GM21723 (cell line): ENCODE measurements around the gene EDRF1.

Experiments used
- ATAC-seq: cut with Tn5 transposase; IDR thresholded peaks from one replicate; pipeline ENCODE4 v1.9.1; 2021; ENCODE audit warnings: mild to moderate bottlenecking, moderate library complexity; ENCODE audit not compliant: unreplicated experiment

The EDRF1 gene

DNA sequence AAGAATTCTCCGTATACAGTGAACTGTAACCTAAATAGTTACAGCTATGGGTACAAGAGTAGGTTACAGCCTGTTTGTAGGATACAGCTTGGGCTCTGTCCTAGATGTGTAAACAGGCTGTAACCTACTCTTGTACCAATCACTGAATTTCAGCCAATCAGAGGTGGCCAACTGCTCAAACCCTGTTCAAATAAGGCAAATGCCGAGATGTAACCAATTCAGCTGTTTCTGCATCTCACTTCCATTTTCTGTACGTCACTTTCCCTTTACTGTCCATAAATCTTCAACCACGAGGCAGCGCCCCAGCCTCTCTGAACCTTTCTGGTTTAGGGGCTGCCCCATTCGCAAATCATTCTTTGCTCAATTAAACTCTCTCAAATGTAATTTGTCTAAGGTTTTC, 64.4 kb downstream of the EDRF1 start:
- peak; percentile 91 for ATAC-seq

DNA sequence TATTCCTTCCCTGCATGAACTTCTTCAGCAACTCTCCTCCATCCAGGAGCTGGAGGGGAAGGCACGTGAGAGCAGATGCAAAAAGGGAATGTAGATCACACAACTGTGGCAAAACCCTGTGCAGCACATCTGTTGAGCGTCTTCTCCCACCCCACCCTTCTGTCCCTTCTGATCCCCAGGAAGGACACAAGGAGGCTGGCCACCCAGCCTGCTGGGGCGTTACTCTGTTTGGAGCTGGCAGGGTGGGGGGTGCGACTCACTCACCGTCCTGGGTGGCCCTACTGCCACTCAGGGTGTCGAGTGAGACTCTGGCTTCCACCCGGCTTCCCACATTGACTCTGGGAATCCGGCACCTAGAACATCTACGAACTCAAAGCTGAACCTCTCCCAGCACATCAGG, 66.3 kb downstream of the EDRF1 start:
- ATAC-seq: no peak

DNA sequence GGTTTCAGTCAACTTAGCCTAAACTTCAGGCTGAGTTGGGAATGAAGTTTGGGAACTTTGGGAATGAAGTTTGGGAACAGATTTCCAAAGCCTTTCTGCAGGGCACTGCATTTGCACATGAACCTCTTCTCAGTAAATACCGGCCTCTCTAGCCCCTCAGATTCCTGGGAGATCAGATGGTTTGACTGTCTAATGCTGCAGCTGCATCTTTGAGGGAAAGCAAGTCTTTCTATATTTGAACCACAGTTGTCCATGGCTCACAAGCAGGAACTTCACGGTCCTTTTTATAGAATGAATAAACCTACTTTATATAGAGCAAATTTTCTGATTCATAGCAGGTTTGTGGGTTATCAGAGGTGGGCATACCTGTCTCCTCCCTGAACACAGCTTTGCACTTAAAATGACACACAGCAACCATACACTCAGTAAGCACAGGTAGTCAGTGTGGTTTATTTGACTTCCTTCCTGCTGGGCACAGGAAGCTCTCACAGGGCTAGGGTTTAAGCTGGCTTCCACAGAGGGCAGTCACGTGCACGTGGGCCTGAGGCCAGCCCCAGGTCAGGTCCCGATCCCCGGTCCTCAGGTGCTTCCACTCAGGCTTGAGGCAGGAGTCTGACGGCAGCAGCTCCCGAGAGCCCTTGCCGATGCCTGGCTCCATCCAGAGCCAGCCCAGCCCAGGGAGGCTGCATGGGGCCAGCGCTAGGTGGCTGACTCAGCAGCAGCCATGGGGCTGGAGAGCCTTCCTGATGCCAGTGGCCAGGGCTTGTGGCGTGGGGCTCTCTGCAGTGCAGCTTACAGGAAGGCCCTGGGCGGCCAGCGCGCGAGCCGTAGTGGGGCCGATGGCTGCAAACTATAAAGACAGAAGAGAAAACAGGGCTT, 68.9 kb downstream of the EDRF1 start:
- no peak for ATAC-seq

DNA sequence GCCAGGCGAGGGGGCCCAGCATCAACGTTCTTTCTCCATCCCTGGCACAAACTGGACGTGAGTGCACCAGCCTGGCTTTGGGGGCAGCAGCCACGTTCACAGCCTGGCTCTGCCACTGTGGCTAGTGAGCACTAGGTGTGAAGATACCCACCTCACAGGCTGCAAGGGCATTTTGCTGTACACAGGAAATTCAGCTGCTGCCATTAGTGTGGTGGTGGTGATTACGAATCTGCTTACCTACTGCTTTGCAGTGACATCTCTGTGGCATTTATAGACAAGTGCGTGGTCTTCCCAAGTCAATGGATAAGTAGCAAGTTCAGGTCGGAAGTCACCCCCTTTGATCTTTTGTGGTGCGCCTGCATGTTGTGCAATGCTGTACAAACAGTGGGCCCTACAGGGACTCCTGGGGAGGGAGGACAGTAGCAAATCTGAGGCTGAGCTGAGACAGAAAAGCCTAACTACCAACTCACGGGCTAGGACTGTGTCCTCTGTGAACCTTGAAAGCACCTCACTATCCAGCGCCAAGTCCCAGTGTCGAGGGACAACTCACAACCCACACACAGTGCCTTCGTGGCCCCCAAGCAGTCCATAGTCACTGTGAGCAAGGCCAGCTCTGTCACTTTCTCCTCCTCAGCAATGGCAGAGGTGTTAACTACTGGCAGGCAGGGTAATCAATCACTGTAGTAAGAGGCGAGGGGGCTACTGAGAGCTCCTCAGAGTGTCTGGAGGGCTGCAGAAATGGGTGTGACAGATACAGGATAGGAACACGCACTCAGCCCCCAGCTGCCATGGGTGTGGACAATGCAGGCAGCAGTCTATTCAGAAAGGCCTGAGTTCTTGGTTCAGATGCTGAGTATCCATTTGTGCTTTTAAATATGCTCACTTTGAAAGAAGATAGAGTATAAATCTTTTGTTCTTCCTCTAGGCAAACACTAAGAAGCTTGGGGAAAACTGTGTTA, 73.1 kb downstream of the EDRF1 start:
- ATAC-seq: no peak

DNA sequence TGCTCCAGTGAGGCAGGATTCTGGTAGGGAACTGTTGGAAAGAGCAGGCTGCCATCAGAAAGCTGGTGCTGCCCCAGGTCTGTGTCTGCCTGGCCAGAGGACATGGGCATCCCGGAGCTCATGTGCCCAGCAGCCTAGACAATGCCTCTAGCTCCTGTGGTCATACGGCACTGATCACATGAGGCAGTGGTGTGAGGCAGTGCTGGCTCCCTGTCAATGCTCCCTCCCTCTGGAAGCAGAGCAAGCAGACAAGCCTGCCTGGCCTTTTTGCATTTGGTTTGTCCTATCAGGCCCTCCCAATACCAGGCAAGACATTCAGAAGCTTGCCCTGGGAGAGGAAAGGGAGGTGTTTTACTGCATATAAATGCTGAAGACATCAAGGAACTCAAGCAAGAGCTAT, 75.6 kb downstream of the EDRF1 start:
- ATAC-seq: no peak

DNA sequence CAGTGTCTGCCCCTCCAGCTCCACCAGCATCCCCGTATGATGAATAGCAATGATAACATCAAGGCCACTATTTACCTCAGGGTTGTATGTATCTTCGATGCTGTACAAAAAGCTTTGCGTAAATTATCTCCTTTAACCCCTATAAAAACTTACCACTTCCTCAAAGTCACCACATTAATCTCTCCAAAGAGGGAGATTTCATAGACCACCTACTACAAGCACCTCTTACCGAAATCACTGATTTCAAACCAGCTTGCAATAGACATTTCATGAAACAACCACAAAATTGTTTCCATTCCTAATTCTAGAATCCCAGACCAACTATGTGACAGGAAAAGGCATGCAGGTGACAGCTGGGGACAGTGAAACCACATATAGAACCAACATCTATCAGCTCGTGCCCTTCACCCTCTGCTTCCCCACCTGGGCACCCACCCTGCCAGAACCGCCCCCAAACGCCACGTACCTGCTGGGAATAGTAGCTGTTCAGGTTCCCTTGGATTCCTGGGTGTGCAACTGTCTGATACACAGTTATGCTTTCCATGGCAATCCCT, 76.2 kb downstream of the EDRF1 start:
- no peak for ATAC-seq

DNA sequence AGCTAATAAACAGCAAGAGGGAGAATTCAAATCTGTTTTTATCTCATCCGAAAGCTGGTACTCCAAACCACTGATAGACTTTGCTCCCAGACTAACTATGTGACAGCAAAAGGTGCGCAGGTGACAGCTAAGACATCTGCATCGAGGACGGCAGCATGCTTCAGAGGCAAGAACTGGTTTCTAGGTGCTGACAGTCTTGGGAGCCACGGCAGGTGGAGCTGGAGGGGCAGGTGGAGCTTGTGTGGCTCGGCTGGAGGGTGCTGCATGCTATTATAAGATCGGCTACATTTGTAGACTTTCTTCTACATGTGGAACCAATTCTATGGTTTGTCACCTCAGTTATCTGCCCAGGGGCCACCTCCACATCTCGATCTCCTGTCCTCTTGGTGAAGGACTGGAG, 77.9 kb downstream of the EDRF1 start:
- ATAC-seq: no peak

DNA sequence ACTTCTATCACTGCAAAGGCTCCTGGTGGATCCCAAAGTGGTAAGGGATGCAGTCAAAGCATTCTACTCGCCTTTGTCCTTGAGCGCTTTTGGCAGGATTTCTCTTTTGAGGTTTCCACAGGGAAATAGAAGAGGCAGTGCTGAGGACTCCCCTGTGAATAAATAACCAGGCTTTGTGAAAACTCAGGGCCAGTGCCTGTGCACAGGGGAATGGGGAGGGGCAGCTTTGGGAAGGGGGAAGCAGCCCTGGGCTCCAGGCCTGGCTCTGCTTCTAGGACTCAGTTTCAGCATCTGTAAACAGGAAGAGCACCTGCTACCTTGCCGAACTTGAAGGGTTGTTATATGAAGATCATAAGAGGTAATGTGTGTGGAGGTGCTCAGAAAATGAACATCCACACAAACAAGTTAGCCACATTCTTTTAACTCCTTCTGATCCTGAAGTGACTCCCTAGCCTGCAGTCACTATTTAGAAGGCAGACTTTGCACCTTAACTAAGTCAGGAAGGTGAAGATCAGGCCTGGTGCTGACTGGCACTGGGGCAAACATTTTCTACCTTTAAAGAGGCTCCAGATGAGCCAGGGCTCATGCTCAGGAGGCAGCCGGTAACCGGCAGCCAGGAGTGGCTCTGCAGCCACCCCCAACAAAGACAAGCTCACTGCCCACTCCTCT, 78.6 kb downstream of the EDRF1 start:
- no peak for ATAC-seq

DNA sequence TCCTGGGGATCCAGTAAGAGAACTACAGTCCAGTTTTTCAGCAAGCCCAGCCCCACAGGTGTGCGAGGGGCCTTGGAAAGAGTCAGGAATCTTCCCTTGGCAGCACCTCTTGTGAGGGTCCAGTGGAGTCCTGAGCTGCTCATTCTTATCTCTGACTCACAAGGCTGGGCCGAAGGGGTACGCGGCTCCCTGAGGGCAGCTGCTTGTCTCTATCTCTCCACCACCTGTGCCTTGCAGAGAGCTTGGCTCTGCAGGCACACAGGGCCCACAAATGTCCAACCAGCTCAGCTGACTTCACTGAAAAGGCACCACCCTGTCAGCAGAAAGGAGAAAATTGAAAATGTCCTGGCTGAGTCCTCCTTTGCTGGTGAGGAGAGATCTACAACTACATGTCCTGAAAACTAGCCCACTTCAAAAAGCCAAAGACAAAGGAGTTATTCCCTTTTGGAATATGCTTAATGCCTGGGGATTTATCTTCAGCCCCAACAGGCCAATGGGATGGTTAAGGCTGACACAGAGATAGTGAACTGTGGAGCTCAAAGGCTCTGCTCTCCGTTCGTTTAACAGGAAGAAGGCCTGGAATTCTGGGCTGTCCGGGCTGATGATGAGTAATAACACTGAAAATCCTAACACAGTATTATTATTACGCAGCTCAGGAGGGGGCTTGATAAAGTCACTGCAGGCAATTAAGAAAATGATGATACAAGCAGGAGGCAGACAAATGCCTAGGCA, 80.1 kb downstream of the EDRF1 start:
- no peak for ATAC-seq

DNA sequence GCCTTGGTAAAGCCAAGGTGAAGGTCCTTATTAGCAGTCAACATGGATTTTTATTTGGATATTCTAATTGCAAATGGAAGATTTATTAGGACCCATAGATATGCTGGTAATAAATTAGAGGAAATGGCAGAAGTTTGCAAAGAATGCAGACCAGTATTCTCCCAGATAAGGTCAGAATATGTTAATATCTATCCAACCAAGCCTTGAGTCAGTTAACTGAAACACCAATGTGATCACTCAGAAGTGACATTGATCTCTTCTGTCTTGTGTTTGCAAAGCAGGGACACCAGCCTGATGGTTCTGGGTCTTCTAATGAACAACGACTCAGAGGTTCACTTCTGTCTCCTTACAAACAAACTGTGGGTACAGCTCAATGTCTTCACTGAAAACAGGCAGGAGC, 82.1 kb downstream of the EDRF1 start:
- ATAC-seq: no peak

DNA sequence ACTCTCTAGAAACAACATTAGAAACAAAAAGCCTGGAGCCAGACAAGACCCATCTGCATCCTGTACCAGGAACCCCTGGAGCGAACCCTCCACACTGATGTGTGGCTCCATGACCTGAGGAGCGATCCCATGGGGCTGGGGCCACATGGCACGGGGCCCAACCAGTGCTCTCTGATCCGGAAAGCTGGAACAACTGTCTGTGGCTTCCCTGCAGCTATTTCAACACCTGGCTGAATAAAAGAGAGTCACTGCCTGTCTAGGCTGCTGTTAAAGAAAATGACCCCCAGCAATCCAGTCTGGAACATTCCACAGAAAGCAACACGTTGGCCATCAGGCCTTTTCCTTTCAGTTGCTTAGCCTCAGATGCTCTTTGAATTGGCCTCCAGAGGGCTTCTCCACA, 82.6 kb downstream of the EDRF1 start:
- no peak for ATAC-seq

DNA sequence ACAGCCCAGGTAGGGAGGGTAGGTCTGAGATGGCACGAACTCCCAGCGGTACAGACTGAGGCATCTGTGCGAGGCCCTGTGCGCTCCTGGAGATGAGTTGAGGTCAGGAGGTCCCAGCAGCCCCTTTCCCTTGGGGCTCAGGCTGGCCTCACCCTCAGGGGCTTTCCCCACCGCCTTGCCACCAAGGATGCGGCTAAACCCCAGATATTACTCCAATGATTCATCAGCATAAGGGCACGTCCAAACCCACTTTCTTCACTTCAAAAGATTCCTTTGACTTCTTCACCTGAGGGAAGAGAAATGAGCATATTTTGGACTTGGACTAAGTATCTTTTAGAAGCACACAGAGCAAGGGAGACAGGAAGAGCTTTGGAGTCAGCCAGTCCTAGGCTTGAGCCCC, 83.2 kb downstream of the EDRF1 start:
- no peak for ATAC-seq

DNA sequence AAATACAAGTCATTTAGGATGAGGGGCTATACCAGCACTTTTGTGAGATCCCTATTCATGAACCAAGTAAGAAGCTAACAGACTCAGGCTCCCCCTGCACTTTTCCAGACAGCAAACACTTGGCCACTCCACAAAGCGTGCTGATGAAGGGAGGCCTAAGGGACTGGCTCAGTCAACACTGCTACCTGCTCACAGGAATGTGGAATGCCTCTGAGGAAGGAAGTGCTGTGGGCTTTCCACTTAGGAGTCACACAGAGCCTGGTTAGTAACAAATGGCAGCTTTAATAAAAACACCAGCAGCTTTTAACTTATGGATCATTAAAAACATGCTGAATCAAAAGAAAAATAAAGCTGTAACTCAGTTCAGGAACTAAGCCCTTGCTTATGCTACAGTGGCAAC, 88.5 kb downstream of the EDRF1 start:
- no peak for ATAC-seq

DNA sequence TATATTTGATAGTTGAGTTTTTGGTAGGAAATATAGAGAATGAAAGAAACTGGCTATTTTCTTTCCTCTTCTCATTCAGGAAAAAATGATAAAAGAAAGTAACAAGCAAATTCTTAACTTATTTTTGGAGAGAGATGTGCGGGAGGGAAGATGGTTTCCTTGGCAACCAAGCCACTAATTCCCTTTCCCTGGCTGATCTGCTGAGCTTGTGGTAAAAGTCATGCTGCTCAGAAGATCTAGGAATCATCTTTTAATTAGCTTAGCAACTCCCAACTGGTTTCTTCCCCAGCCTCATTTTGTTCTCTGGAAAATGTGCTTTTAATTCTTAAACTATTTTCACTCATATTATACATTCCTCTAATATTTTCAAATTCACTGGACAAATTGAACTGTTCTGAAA, 91.7 kb downstream of the EDRF1 start:
- ATAC-seq: no peak

DNA sequence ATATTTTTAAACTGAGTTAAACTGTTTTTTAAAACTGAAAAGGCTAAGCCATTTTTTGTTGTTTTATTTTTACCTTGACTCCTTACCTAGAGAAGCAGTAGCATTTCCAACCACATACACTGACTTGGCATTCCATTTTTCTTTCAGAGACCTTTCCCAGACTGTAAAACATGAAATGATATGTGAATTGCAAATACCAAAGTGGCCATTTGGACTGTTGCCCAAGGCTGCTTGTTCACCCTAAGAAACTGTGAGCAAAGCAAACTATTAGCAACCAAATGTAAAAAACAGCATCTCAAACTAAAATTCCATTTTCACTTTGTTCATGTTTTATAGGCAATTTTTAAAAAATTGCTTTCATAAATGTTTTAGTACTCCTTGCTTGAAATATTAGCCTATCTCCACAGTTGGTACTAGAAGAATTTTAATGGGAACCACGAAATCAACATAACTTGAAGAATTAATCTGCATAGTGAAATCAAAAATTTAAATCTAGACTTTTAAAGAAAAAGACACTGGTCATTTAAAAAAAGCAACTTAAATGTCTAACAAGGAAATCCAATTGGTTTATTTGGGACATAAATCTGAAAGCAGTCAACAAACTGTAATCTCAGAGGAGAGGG, 92.7 kb downstream of the EDRF1 start:
- ATAC-seq: no peak
